ENCODE measurements around the gene CABP2.

The CABP2 gene

DNA sequence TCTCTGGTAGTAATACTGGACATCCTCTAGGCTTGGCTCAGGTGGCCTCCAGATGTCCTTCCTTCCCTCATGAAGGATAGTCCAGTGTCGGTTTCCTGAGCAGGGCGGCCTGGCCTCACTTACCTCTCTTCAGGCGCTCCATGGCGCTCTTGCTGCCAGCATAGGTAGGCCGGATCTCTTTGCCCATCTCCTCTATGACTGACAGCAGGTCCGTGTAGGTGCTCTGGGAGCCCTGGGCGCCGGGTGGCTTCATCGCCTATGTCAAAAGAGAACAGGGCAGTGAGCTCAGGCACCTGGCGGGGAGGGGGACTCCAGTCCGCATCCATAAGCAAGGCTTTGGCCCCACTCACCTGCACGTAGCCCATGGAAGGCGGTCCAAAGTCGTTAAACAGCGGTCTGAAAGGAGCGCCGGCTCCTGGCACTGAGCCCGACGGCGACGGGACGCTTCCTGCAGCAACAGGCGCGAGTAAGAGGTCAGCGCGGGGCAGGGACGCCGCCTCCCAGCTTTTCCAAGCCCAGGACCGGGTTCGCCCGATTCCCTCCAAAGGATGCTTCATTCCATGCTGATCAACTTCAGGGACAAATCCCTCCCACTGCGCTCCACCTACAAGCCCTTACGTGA, 15.9 kb downstream of the CABP2 start:
- DNase-seq: no peak

GRCh38 chr11:67506426-67507051, 16.7 kb downstream of the CABP2 start:
- no peak for DNase-seq

- peak; percentile 45 for DNase-seq
These were observed 17.4 kb downstream of the CABP2 start for GRCh38 chr11:67505605-67506396.

- DNase-seq: no peak
These were observed 18.2 kb downstream of the CABP2 start, which contains the start of gene PITPNM1 for GRCh38 chr11:67504950-67505581. PITPNM1 (minus strand) TSS chr11:67505363; CDS start chr11:67504180, 1,183 bp downstream.

DNA sequence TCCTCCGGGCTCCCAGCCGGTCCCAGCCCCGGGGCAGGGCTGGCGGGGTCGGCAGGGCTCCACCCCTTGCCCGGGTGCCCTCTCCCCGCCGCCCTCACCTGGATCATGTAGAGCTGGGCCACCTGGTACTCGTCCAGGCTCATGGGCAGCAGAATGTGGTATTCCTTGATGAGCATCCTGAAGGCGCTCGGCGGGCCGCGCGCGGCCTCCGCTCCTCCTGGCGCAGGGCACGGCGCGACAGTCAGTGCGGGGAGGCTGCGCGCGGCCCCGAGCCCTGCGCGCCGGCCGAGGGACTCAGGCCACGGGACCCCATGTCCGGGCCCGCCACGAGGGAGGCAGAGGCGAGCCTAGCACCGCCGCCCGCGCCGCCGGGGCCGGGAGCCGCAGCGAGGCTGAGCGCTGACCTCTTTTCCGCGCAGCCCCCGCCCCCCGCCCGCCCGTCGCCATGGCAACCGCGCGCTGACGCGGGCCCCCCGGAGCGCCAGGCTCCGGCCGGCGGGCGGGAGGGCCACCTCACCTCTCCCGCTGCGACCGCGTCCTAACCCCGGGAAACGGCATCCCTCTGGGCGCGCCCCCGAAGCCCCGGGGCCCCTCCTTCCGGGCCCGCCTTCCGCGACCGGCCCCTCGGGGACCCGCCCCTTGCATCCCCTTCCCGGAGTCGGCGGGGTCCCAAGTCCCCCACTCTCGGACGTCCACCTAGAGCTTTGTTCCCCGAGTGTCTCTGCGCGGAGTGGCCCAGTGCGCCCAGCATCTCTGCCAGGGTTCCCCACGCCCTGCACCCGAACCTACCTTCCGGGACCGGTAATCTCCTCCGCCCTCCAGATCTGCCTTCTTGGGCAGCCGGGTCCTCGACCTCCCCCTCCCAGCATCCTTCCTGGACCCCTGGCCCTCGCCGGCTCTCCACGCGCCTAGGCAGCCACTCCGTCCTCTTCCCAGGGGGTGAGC, 19.0 kb downstream of the CABP2 start:
- no peak for DNase-seq

- no peak for DNase-seq
These were observed 19.9 kb downstream of the CABP2 start for GRCh38 chr11:67503119-67504004.

DNA sequence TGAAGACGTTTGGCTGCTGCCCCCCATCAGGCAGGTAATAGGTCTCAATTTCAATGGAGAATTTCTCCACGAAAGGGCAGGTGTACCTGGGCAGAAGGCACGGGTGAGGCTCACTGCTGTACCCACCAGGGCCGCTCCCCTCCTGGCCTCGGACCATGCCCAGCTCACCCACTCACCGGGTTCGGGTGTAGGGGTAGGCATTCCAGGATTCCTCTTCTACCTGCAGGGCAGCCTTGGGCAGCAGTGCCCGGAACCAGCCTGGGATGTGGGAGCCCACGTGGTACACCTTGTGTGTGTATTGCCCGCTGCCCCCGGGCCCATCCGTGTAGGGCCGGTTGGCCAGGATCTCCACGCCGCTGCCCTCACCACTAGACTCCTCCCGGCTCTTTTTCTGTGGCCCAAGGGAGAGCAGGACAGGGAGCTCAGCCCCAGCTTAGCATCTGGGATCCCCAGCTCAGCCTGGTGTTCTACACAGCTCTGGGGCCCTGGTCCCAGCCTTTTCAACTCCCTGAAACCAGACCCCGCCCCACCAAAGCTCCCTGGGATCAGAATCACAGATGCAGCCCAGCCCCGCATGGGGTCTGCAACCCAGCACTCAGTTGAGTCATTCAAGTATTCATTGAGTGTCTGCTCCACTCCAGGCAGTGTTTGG, 20.8 kb downstream of the CABP2 start:
- DNase-seq: no peak

- DNase-seq: no peak
These were observed 21.4 kb downstream of the CABP2 start for GRCh38 chr11:67501854-67502253.

- no peak for DNase-seq
These were observed 22.2 kb downstream of the CABP2 start for GRCh38 chr11:67500831-67501715.

GRCh38 chr11:67500484-67500821, 22.8 kb downstream of the CABP2 start:
- DNase-seq: no peak

GRCh38 chr11:67499808-67500483, 23.3 kb downstream of the CABP2 start:
- no peak for DNase-seq

- DNase-seq: no peak
These were observed 24.7 kb downstream of the CABP2 start for GRCh38 chr11:67498544-67498972.

- DNase-seq: no peak
These were observed 25.5 kb downstream of the CABP2 start for GRCh38 chr11:67497656-67498291.

GRCh38 chr11:67496113-67496512, 27.1 kb downstream of the CABP2 start:
- DNase-seq: no peak

- DNase-seq: no peak
These were observed 27.8 kb downstream of the CABP2 start for GRCh38 chr11:67495234-67496005.

DNA sequence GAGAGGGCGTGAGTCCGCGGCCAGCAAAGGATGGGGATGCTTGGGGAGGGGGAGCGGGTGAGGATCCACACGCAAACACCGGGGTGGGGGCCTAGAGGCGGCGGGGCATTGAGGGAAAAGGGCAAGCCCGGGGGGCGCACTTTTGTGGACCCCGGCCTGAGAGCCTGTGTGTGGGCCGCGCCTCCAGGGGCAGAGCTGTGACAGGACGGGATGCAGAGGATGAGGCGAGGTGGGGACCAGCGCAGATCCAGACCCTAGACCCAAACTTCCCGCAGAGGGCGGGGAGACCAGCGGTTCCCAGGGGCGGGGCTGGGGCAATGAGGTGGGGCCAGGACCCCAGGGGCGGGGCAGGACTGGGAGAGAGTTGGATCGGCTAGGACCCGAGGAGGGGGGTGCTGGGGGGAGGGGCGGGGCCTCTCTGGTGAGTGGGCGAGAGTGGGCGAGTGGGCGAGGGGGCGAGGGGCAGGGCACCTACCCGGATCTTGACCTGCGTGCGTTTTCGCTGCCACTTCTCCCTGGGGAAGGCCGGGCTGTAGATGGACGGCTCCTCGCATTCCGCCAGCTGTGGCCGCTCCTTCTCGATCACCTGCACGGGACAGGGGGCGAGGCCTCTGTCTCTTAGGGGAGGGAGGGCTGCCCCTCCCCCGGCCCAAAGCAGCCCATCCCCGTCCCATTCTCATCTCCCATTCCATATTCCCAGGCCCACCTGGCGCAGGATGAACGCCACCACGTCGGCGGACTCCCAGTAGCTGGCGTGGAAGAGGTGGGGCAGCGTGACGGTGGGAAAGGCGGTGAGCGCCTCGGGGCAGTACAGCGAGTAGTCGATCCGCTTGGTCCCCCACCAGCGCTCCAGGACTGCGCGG, 28.6 kb downstream of the CABP2 start:
- DNase-seq: no peak
